PC-9 (cell line): Measurements from ENCODE around the gene SLC38A3.

ENCODE experiments used
- CTCF ChIP-seq: fragments of 200-600 bp; sonication (generic); conservative IDR thresholded peaks from 2 replicates; pipeline ENCODE4 v1.6.1; 2017; ENCODE audit warnings: mixed run types, antibody characterized with exemption, mild to moderate bottlenecking, moderate library complexity
- EZH2 ChIP-seq: fragments of 200-600 bp; sonication (generic); IDR thresholded peaks from 2 replicates; pipeline ENCODE4 v1.8.0; 2017; ENCODE audit warnings: antibody characterized with exemption, low read depth

GRCh38 chr3:50171540-50172301, 33.4 kb upstream of the SLC38A3 start:
- no peak for TF ChIP-seq CTCF
- TF ChIP-seq EZH2, result no peak
